ENCODE measurements around the gene KIF26B.

The KIF26B gene

GRCh38 chr1:245160741-245161400, 6.1 kb downstream of the KIF26B start:
- no peak overlapping the region for H3K27ac ChIP-seq
- no peak for TF ChIP-seq CTCF (conservative IDR thresholded peaks at IDR 0.05)

- no peak overlapping the region for H3K27ac ChIP-seq
- no peak for TF ChIP-seq CTCF (conservative IDR thresholded peaks at IDR 0.05)
These were observed 7.1 kb downstream of the KIF26B start for GRCh38 chr1:245161866-245162265.

GRCh38 chr1:245166471-245166885, 11.7 kb downstream of the KIF26B start:
- no peak for TF ChIP-seq CTCF (conservative IDR thresholded peaks at IDR 0.05)
- H3K27ac ChIP-seq, result no peak overlapping the region

GRCh38 chr1:245168086-245168485, 13.3 kb downstream of the KIF26B start:
- no peak for TF ChIP-seq CTCF (conservative IDR thresholded peaks at IDR 0.05)
- peak overlapping the region; percentile 42 for H3K27ac ChIP-seq

- peak overlapping the region; percentile 42 for H3K27ac ChIP-seq
- no peak for TF ChIP-seq CTCF (conservative IDR thresholded peaks at IDR 0.05)
These were observed 14.1 kb downstream of the KIF26B start for GRCh38 chr1:245168906-245169305.

- no peak for TF ChIP-seq CTCF (conservative IDR thresholded peaks at IDR 0.05)
- H3K27ac ChIP-seq, result no peak overlapping the region
These were observed 14.6 kb downstream of the KIF26B start for GRCh38 chr1:245169376-245169775.

- TF ChIP-seq CTCF (conservative IDR thresholded peaks at IDR 0.05), result no peak
- H3K27ac ChIP-seq, result no peak overlapping the region
These were observed 17.2 kb downstream of the KIF26B start for GRCh38 chr1:245172026-245172425.

Data from VCaP (cell line).